Esophagus muscularis mucosa (tissue), 3 donors: ENCODE measurements around the gene HS6ST1.

Source experiments
- POLR2A ChIP-seq: fragments of 450-650 bp; IDR thresholded peaks from one replicate; pipeline ENCODE4 v1.6.1; 2017; ENCODE audit warnings: antibody characterized with exemption, moderate library complexity, mild to moderate bottlenecking, low read depth
- POLR2AphosphoS5 ChIP-seq, 2 donors: sonication (generic); formaldehyde crosslinking; IDR thresholded peaks; one replicate each; pipeline ENCODE4 v1.6.1; 2017; ENCODE audit warnings: antibody characterized with exemption in 2 of 2
- TF ChIP-seq, protein P1 (sequence below), 3 experiments: fragments of 200-600 bp in 2 of 3; fragments of 450-650 bp in 1 of 3; sonication (generic) in 2 of 3; IDR thresholded peaks; one replicate each; pipeline ENCODE4 v1.5.1; 2017 to 2019; ENCODE audit warnings: antibody characterized with exemption in 3 of 3, mild to moderate bottlenecking in 2 of 3, moderate library complexity in 1 of 3

DNA sequence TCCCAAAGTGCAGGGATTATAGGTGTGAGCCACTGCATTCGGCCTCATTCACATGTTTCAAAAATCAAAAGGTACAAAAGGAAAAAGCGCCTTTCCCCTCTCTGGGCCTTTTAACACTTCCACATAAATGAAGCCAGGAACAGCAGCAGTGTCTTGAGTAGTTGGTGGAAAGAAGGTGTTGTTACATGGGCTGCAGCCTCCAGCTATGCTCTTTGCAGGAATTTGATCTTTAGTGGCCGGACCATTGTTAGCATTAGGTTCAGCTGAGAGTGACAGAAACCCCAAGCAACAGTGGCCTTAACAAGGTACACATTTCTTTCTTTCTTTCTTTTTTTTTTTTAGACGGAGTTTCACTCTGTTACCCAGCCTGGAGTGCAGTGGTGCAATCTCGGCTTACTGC is 59.1 kb downstream of the HS6ST1 start:
- TF ChIP-seq POLR2AphosphoS5 (IDR thresholded peaks at IDR 0.05) (no peak), POLR2A (no peak)
- TF ChIP-seq, protein P1, sequence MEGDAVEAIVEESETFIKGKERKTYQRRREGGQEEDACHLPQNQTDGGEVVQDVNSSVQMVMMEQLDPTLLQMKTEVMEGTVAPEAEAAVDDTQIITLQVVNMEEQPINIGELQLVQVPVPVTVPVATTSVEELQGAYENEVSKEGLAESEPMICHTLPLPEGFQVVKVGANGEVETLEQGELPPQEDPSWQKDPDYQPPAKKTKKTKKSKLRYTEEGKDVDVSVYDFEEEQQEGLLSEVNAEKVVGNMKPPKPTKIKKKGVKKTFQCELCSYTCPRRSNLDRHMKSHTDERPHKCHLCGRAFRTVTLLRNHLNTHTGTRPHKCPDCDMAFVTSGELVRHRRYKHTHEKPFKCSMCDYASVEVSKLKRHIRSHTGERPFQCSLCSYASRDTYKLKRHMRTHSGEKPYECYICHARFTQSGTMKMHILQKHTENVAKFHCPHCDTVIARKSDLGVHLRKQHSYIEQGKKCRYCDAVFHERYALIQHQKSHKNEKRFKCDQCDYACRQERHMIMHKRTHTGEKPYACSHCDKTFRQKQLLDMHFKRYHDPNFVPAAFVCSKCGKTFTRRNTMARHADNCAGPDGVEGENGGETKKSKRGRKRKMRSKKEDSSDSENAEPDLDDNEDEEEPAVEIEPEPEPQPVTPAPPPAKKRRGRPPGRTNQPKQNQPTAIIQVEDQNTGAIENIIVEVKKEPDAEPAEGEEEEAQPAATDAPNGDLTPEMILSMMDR (IDR thresholded peaks at IDR 0.05) = no peak
